Measurements from ENCODE around the gene SLC46A2. TPM values are rescaled to one million over a fixed set of nuclear protein-coding genes. Genes with fewer than 3 reads are reported as not detected.

Gene SLC46A2, protein sequence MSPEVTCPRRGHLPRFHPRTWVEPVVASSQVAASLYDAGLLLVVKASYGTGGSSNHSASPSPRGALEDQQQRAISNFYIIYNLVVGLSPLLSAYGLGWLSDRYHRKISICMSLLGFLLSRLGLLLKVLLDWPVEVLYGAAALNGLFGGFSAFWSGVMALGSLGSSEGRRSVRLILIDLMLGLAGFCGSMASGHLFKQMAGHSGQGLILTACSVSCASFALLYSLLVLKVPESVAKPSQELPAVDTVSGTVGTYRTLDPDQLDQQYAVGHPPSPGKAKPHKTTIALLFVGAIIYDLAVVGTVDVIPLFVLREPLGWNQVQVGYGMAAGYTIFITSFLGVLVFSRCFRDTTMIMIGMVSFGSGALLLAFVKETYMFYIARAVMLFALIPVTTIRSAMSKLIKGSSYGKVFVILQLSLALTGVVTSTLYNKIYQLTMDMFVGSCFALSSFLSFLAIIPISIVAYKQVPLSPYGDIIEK
- total RNA-seq, result not detected
- polyA plus RNA-seq, result not detected

- no peaks in the 10 kb centered on the region for H3K9me3 Mint-ChIP-seq
- Histone ChIP-seq H3K27ac (ENCODE audit: low read depth, low read length) (no peak within 1 kb of the TSS), H3K27me3 (ENCODE audit: insufficient read depth, low read length, poor library complexity, severe bottlenecking) (no peaks in the 10 kb centered on the region), H3K4me3 (ENCODE audit: low read length) (no peak within 1 kb of the TSS), H3K9me3 (ENCODE audit: low read length) (no peaks in the 10 kb centered on the region), H3K4me1 (ENCODE audit: insufficient read depth, low read length) (no peaks in the 10 kb centered on the region), H3K36me3 (ENCODE audit: insufficient read depth, low read length) (no peaks in the 10 kb centered on the region)
- H3K4me1 Mint-ChIP-seq, result no peaks in the 10 kb centered on the region
- H3K4me3 Mint-ChIP-seq, result no peak within 1 kb of the TSS
- H3K27ac Mint-ChIP-seq, result peak within 1 kb of the TSS in 1 of 8 donors; percentile 63
- no peak for DNase-seq
- ChIA-PET POLR2A (no interaction called here), CTCF (no interaction called here)
- no peaks in the 10 kb centered on the region for H3K36me3 Mint-ChIP-seq
- H3K27me3 Mint-ChIP-seq, result peaks cover 21 to 39% of the 10 kb centered on the region in 2 donors
These were observed at the start of gene SLC46A2 for GRCh38 chr9:112890106-112891081. Gene SLC46A2 (minus strand): TSS chr9:112890876. CDS start chr9:112890681, 195 bp downstream.

GRCh38 chr9:112939418-112939817, 48.7 kb upstream of the SLC46A2 start:
- Mint-ChIP-seq H3K36me3 (peaks cover 0 to 3% (median 0%) of the 10 kb centered on the region in 3 donors), H3K9me3 (no peaks in the 10 kb centered on the region), H3K27ac (no peak overlapping the region), H3K27me3 (peaks cover 14 to 36% of the 10 kb centered on the region in 2 donors), H3K4me3 (no peak overlapping the region), H3K4me1 (no peaks in the 10 kb centered on the region)
- POLR2A ChIA-PET, result no interaction called here
- Histone ChIP-seq H3K27me3 (ENCODE audit: insufficient read depth, low read length, poor library complexity, severe bottlenecking) (no peaks in the 10 kb centered on the region), H3K4me3 (ENCODE audit: low read length) (no peak overlapping the region), H3K4me1 (ENCODE audit: insufficient read depth, low read length) (no peaks in the 10 kb centered on the region), H3K36me3 (ENCODE audit: insufficient read depth, low read length) (no peaks in the 10 kb centered on the region), H3K9me3 (ENCODE audit: low read length) (no peaks in the 10 kb centered on the region), H3K27ac (ENCODE audit: low read depth, low read length) (no peak overlapping the region)
- no peak for DNase-seq
- CTCF ChIA-PET, result no interaction called here

GRCh38 chr9:112933696-112934095, 43.0 kb upstream of the SLC46A2 start:
- DNase-seq, result no peak
- Mint-ChIP-seq H3K27ac (peak overlapping the region in 1 of 8 donors; percentile 9), H3K9me3 (no peaks in the 10 kb centered on the region), H3K27me3 (peaks cover 21 to 42% of the 10 kb centered on the region in 2 donors), H3K4me1 (no peaks in the 10 kb centered on the region), H3K36me3 (no peaks in the 10 kb centered on the region), H3K4me3 (no peak overlapping the region)
- Histone ChIP-seq H3K36me3 (ENCODE audit: insufficient read depth, low read length) (no peaks in the 10 kb centered on the region), H3K9me3 (ENCODE audit: low read length) (no peaks in the 10 kb centered on the region), H3K27me3 (ENCODE audit: insufficient read depth, low read length, poor library complexity, severe bottlenecking) (no peaks in the 10 kb centered on the region), H3K4me3 (ENCODE audit: low read length) (no peak overlapping the region), H3K27ac (ENCODE audit: low read depth, low read length) (no peak overlapping the region), H3K4me1 (ENCODE audit: insufficient read depth, low read length) (no peaks in the 10 kb centered on the region)
- ChIA-PET POLR2A (no interaction called here), CTCF (no interaction called here)

DNA sequence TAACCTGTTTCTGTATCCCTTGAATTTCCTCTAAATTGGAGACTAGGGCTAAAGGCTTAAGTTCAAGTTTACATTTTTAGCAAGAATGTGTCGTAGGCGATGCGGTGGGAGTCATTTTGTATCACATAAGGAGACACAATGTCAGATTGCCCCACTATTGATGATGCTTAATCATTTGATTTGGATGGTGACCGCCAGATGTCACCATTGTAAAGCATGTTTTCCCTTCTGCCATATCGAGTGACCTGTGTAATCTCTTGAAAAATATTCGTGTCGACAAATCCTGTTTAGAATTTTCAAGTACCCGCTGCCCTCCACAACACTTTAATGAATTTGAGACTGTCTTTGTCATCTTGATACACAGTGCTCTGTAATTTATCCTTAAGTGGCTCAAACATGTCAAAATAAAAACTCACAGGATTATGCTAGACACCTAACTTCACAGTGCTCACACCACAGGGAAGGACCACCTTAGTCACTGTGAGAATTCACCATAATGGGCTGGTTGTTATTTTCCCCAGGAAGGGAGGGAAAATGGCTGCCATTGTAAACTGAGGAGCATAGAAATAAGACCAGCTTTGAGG, 34.5 kb upstream of the SLC46A2 start:
- Histone ChIP-seq H3K9me3 (ENCODE audit: low read length) (no peaks in the 10 kb centered on the region), H3K4me1 (ENCODE audit: insufficient read depth, low read length) (no peaks in the 10 kb centered on the region), H3K27me3 (ENCODE audit: insufficient read depth, low read length, poor library complexity, severe bottlenecking) (peaks cover 4% of the 10 kb centered on the region), H3K36me3 (ENCODE audit: insufficient read depth, low read length) (no peaks in the 10 kb centered on the region), H3K4me3 (ENCODE audit: low read length) (no peak overlapping the region), H3K27ac (ENCODE audit: low read depth, low read length) (no peak overlapping the region)
- Mint-ChIP-seq H3K27ac (no peak overlapping the region), H3K4me3 (no peak overlapping the region), H3K27me3 (peaks cover 6 to 53% of the 10 kb centered on the region in 2 donors), H3K4me1 (peaks cover 0 to 3% (median 0%) of the 10 kb centered on the region in 3 donors), H3K36me3 (no peaks in the 10 kb centered on the region), H3K9me3 (no peaks in the 10 kb centered on the region)
- DNase-seq, result no peak
- POLR2A ChIA-PET, result no interaction called here
- CTCF ChIA-PET, result no interaction called here

GRCh38 chr9:112921549-112921948, 30.9 kb upstream of the SLC46A2 start:
- Mint-ChIP-seq H3K36me3 (no peaks in the 10 kb centered on the region), H3K4me3 (no peak overlapping the region), H3K9me3 (no peaks in the 10 kb centered on the region), H3K27me3 (peaks cover 4 to 27% of the 10 kb centered on the region in 2 donors), H3K4me1 (peaks cover 0 to 3% (median 0%) of the 10 kb centered on the region in 3 donors), H3K27ac (no peak overlapping the region)
- no peak overlapping the region for H3K4me3 ChIP-seq (ENCODE audit: low read length)
- H3K27ac ChIP-seq (ENCODE audit: low read depth, low read length), result no peak overlapping the region
- no peak for DNase-seq
- ChIA-PET POLR2A (no interaction called here), CTCF (no interaction called here)
- H3K4me1 ChIP-seq (ENCODE audit: insufficient read depth, low read length), result no peaks in the 10 kb centered on the region
- no peaks in the 10 kb centered on the region for H3K9me3 ChIP-seq (ENCODE audit: low read length)
- peaks cover 4% of the 10 kb centered on the region for H3K27me3 ChIP-seq (ENCODE audit: insufficient read depth, low read length, poor library complexity, severe bottlenecking)
- no peaks in the 10 kb centered on the region for H3K36me3 ChIP-seq (ENCODE audit: insufficient read depth, low read length)

GRCh38 chr9:112917987-112918362, 27.3 kb upstream of the SLC46A2 start:
- Mint-ChIP-seq H3K36me3 (no peaks in the 10 kb centered on the region), H3K27me3 (peaks cover 7 to 16% of the 10 kb centered on the region in 2 donors), H3K4me1 (no peaks in the 10 kb centered on the region), H3K9me3 (no peaks in the 10 kb centered on the region), H3K27ac (no peak overlapping the region), H3K4me3 (no peak overlapping the region)
- Histone ChIP-seq H3K27ac (ENCODE audit: low read depth, low read length) (no peak overlapping the region), H3K27me3 (ENCODE audit: insufficient read depth, low read length, poor library complexity, severe bottlenecking) (no peaks in the 10 kb centered on the region), H3K4me3 (ENCODE audit: low read length) (no peak overlapping the region), H3K4me1 (ENCODE audit: insufficient read depth, low read length) (no peaks in the 10 kb centered on the region), H3K36me3 (ENCODE audit: insufficient read depth, low read length) (no peaks in the 10 kb centered on the region), H3K9me3 (ENCODE audit: low read length) (no peaks in the 10 kb centered on the region)
- ChIA-PET POLR2A (no interaction called here), CTCF (no interaction called here)
- DNase-seq, result no peak

DNA sequence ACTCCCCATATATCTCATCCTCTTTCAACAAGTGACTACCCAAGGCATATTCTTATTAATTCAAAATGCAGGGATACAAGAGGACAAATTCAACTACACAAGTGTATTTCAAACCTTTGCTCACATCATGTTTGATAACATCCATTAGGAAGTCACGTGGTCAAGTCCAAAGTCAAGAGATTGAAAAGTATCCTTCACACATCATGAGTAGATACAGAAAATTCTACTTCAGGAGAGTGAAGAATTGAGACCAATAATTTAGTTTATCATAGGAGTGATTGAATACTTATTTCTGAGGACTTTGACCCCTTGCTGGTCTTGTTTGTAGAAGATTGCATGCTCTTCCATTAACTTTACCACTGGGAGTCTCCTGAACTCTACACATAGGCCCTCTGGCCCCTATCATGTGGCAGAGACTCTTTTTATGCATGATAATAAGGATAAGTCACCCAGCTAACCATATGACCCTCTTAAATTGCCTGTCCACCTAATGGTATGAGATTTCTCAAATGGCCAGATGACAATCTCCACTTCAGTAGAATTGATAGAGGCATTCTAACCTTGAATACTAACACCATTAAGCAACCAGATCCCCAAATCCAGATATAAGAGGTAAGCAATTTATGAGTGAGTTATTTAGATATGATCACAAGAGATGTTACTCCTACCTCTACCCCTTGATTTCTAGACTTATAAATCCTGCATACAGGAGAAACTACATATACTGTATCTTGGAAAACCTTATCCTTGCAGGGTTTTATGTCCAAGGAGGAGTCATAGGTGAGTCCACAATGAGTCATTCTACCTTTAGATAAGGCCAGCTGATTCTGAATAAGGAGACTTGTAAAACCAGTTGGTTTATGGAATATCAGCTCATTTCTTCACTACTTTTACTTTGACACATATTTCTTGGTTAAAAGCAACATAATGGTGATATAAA, 26.6 kb upstream of the SLC46A2 start:
- H3K4me3 Mint-ChIP-seq, result no peak overlapping the region
- no peaks in the 10 kb centered on the region for H3K9me3 Mint-ChIP-seq
- no peak for DNase-seq
- ChIA-PET CTCF (no interaction called here), POLR2A (no interaction called here)
- no peaks in the 10 kb centered on the region for H3K36me3 Mint-ChIP-seq
- Histone ChIP-seq H3K4me1 (ENCODE audit: insufficient read depth, low read length) (no peaks in the 10 kb centered on the region), H3K4me3 (ENCODE audit: low read length) (no peak overlapping the region), H3K27ac (ENCODE audit: low read depth, low read length) (no peak overlapping the region), H3K36me3 (ENCODE audit: insufficient read depth, low read length) (no peaks in the 10 kb centered on the region), H3K9me3 (ENCODE audit: low read length) (no peaks in the 10 kb centered on the region), H3K27me3 (ENCODE audit: insufficient read depth, low read length, poor library complexity, severe bottlenecking) (no peaks in the 10 kb centered on the region)
- H3K27me3 Mint-ChIP-seq, result peaks cover 7 to 16% of the 10 kb centered on the region in 2 donors
- no peak overlapping the region for H3K27ac Mint-ChIP-seq
- no peaks in the 10 kb centered on the region for H3K4me1 Mint-ChIP-seq
